Measurements from ENCODE around the gene GAPDH.
"Not testable (repeated sequence)": the region's sequence is repeated elsewhere in the genome, so short reads cannot be mapped to it uniquely, and the experiment has no call there.

GAPDH gene

GRCh38 chr12:6541371-6542165, 7.3 kb downstream of the GAPDH start:
- in situ Hi-C loops (cut with MboI; ENCODE audit: low sequenced_read_pairs) = no loop called here

GRCh38 chr12:6542209-6543009, 8.1 kb downstream of the GAPDH start:
- in situ Hi-C loops (cut with MboI; ENCODE audit: low sequenced_read_pairs) = no loop called here

DNA sequence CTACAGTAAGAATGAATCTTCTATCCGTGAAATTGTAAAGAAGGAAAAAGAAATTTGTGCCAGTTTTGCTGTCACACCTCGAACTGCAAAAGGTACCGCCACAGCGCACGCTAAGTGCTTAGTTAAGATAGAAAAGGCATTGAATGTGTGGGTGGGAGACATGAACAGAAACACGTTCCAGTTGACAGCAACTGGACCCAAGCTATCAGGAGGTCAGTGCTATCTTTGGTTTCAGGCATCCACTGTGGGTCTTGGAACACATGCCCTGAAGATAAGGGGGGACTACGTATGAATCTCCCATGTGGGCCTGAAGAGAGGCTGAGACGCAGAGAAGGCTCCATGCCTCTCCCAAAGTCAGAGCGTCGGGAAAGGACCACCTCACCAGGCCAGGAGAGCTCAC, 11.7 kb downstream of the GAPDH start:
- in situ Hi-C loops (cut with MboI; ENCODE audit: low sequenced_read_pairs) = no loop called here

- in situ Hi-C loops (cut with MboI; ENCODE audit: low sequenced_read_pairs) = no loop called here
Measured at GRCh38 chr12:6547566-6547965, 13.2 kb downstream of the GAPDH start.

GRCh38 chr12:6547987-6548386, 13.7 kb downstream of the GAPDH start:
- in situ Hi-C loops (cut with MboI; ENCODE audit: low sequenced_read_pairs) = no loop called here

DNA sequence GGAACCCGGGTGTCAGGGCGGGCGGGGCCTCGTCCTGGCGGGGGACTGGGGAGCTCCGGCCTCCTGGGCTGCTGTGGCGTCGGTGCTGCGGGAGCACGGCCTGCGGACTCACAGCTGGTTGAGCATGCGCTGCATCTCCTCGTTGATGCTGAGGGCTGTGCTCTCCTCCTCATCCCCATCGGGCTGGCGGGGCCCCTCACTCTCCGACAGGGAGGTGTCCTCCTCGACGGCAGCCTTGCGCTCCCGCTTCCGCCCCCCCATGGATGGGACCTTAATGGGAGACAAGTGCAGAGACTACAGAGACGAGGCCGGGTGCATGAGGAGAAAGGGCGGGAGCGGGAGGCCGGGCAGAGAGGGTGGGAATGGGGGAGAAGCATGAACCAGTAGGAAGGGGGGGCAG, 14.2 kb downstream of the GAPDH start:
- in situ Hi-C loops (cut with MboI; ENCODE audit: low sequenced_read_pairs) = no loop called here

- in situ Hi-C loops (cut with MboI; ENCODE audit: low sequenced_read_pairs) = no loop called here
Measured at GRCh38 chr12:6548966-6549683, 14.8 kb downstream of the GAPDH start.

DNA sequence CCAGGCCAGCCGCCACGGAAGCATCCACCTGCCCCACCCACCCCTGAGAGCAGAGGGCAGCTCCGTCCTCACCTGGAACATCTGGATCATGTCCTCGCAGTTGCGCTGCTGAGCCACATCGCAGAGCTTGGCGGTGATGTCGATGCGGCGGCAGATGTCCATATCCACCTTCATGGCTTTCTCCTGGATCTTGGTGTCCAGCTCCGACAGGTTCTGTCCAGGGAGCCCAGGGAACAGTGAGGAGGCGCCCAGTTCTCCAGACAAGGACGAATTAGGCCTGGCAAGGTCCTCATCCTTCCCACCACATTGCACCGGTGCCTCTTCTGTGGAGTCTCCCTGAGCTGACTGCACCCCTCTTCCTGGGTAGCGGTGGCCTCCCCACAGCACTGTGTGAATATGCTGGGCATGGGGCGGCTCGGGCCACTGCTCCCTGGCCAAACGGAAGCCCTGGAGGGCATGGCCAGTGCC, 15.4 kb downstream of the GAPDH start:
- in situ Hi-C loops (cut with MboI; ENCODE audit: low sequenced_read_pairs) = no loop called here

- in situ Hi-C loops (cut with MboI; ENCODE audit: low sequenced_read_pairs) = no loop called here
Measured at GRCh38 chr12:6550294-6551062, 16.2 kb downstream of the GAPDH start.

- in situ Hi-C loops (cut with MboI; ENCODE audit: low sequenced_read_pairs) = no loop called here
Measured at GRCh38 chr12:6551063-6551461, 16.7 kb downstream of the GAPDH start.

- in situ Hi-C loops (cut with MboI; ENCODE audit: low sequenced_read_pairs) = no loop called here
Measured at GRCh38 chr12:6551496-6552139, 17.3 kb downstream of the GAPDH start.

- in situ Hi-C loops (cut with MboI; ENCODE audit: low sequenced_read_pairs) = no loop called here
Measured at GRCh38 chr12:6552140-6552551, 17.8 kb downstream of the GAPDH start.

GRCh38 chr12:6553051-6553868, 18.9 kb downstream of the GAPDH start:
- in situ Hi-C loops (cut with MboI; ENCODE audit: low sequenced_read_pairs) = no loop called here

- in situ Hi-C loops (cut with MboI; ENCODE audit: low sequenced_read_pairs) = no loop called here
Measured at GRCh38 chr12:6554168-6555017, 20.1 kb downstream of the GAPDH start.

DNA sequence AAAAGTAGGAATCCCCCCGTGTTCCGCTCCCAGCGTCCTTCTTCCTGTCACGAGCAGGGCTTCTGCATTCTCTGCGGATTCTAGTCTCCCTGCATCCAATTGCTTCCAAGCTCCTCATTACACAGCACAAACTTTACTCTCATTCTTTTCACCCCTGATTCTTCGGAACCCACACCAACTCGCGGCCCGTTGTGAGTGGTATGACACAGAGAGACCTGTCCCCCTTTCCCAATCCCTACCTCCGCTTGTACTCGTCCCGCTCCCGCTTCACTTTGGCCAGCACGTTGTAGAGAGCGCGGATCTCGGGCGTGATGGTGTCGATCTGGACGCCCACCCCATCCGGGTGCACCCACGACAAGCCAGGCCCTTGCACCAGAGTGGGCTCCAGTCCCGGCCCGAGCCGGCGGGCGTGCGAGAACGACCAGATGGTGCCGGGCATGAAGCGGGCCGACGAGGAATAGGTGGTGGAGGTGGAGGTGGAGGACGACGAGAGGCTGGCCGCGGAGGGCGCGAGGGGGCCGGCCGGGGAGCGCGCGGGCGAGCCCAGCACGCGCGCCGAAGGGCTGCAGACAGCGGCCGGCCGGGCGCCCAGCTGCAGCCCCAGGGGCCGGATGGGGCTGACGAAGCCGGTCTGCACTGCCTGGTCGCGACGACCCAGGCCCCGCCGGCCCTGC, 20.8 kb downstream of the GAPDH start:
- in situ Hi-C loops (cut with MboI; ENCODE audit: low sequenced_read_pairs) = no loop called here

DNA sequence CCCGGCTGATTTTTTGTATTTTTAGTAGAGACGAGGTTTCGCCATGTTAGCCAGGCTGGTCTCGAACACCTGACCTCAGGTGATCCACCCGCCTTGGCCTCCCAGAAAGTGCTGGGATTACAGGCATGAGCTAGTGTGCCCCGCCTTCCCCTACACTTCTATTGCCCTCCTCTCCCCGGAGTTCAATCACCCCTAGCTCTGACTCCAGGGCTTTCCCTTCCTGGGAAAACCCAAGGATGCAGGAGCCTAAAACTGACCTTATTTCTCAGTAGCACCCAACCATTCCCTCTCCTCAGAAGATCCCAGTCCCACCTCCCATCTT, 22.1 kb downstream of the GAPDH start:
- in situ Hi-C loops (cut with MboI; ENCODE audit: low sequenced_read_pairs) = not testable (repeated sequence)

GRCh38 chr12:6556857-6557256, 22.5 kb downstream of the GAPDH start:
- in situ Hi-C loops (cut with MboI; ENCODE audit: low sequenced_read_pairs) = no loop called here
